ENCODE measurements around the gene TBATA.

Gene TBATA

DNA sequence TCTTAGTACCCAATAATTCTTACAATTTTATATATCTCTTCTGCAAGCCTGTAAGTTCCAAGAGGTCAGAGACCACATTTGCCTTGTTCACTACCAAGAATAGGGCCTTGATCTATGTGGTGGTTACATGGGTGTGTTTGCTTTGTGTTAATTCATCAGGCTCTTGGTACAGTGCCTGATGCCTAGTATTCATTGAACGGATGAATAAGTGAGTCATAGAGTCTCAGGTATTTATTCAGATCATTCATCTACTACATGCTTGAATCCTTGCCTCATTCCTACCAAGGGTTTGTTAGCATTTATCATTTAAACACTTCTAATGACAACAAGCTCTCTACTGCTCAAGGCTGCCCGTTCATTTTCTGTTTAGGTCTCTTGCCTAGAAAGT is 19.2 kb upstream of the TBATA start:
- H3K27me3 Mint-ChIP-seq, result peaks cover 56% of the 10 kb centered on the region
- DNase-seq (ENCODE audit: low spot score in 2 of 2), result no peak
- no peak for ATAC-seq (replicated peaks; ENCODE audit: extremely low read depth, poor library complexity, severe bottlenecking)
- no peaks in the 10 kb centered on the region for H3K9me3 Mint-ChIP-seq
- no peaks in the 10 kb centered on the region for H3K36me3 Mint-ChIP-seq (ENCODE audit: insufficient read depth)
- H3K27ac Mint-ChIP-seq (ENCODE audit: low read depth), result no peak overlapping the region
- H3K4me1 Mint-ChIP-seq, result peaks cover 5% of the 10 kb centered on the region
- no peak overlapping the region for H3K4me3 Mint-ChIP-seq

DNA sequence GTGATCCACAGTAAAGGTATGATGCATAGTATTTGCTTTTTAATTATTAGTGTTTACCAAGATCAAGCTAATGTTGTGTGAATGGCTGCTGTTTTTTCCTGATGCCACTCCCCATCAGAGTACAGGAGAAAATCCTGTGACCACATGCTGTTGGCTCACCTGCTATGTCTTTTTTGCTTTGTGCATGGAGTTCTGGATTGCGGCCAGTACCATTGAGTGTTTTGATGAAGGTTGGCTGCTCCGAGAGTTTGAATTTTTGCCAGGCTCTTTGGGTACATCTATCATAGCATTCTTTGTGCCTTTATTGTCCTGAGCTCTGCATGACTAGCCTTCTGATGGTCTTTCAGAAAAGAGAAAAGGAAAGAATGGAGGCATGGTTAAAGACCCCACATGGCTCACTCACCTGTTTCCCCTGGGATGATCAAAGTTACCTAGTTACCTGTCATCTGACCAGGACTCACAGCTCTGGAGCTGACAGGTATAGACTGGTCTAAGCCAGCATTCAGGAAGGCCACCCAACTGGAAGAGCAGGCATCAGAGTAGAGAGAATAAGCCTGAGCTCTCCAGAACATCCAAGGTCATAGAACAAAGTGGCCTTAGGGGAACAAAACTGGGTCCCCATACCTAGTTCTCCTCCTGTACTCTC is 18.7 kb upstream of the TBATA start:
- Mint-ChIP-seq H3K4me1 (peaks cover 5% of the 10 kb centered on the region), H3K4me3 (no peak overlapping the region), H3K9me3 (no peaks in the 10 kb centered on the region), H3K27ac (ENCODE audit: low read depth) (no peak overlapping the region), H3K36me3 (ENCODE audit: insufficient read depth) (no peaks in the 10 kb centered on the region), H3K27me3 (peaks cover 61% of the 10 kb centered on the region)
- DNase-seq (ENCODE audit: low spot score in 2 of 2) (no peak), ATAC-seq (replicated peaks; ENCODE audit: extremely low read depth, poor library complexity, severe bottlenecking) (no peak)

GRCh38 chr10:70801854-70802253 is 16.7 kb upstream of the TBATA start:
- DNase-seq (ENCODE audit: low spot score in 2 of 2) (no peak), ATAC-seq (replicated peaks; ENCODE audit: extremely low read depth, poor library complexity, severe bottlenecking) (no peak)
- H3K4me1 Mint-ChIP-seq, result peaks cover 5% of the 10 kb centered on the region
- no peaks in the 10 kb centered on the region for H3K36me3 Mint-ChIP-seq (ENCODE audit: insufficient read depth)
- peaks cover 74% of the 10 kb centered on the region for H3K27me3 Mint-ChIP-seq
- no peak overlapping the region for H3K4me3 Mint-ChIP-seq
- H3K27ac Mint-ChIP-seq (ENCODE audit: low read depth), result no peak overlapping the region
- H3K9me3 Mint-ChIP-seq, result no peaks in the 10 kb centered on the region

- Mint-ChIP-seq H3K27ac (ENCODE audit: low read depth) (no peak overlapping the region), H3K4me3 (no peak overlapping the region), H3K9me3 (no peaks in the 10 kb centered on the region), H3K36me3 (ENCODE audit: insufficient read depth) (no peaks in the 10 kb centered on the region), H3K27me3 (peaks cover 66% of the 10 kb centered on the region), H3K4me1 (no peaks in the 10 kb centered on the region)
- ATAC-seq (replicated peaks; ENCODE audit: extremely low read depth, poor library complexity, severe bottlenecking) (no peak), DNase-seq (ENCODE audit: low spot score in 2 of 2) (no peak)
Measured at GRCh38 chr10:70799124-70799523, 13.9 kb upstream of the TBATA start.

DNA sequence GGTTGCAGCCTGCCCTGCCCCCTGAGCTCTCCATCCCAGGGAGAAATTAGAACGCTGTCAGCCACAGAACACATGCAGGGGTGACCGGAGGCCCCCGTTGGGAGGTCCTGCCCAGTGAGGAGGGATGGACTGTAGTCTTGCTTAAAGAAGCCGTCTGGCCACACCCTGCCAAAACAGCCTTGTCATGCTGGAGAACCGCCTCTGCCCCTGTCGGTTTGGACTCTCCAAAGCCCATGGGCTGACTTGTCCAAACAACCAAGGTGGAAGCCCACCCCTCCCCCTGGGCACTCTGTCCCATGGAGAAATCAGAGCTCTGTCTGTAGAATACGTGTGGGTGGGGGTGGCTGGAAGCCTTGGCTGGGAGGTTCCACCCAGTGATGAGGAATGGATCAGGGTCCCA is 12.7 kb upstream of the TBATA start:
- Mint-ChIP-seq H3K36me3 (ENCODE audit: insufficient read depth) (no peaks in the 10 kb centered on the region), H3K4me1 (no peaks in the 10 kb centered on the region), H3K27me3 (peaks cover 53% of the 10 kb centered on the region), H3K27ac (ENCODE audit: low read depth) (no peak overlapping the region), H3K9me3 (no peaks in the 10 kb centered on the region), H3K4me3 (no peak overlapping the region)
- ATAC-seq (replicated peaks; ENCODE audit: extremely low read depth, poor library complexity, severe bottlenecking) (no peak), DNase-seq (ENCODE audit: low spot score in 2 of 2) (no peak)

GRCh38 chr10:70795613-70796012 is 10.4 kb upstream of the TBATA start:
- Mint-ChIP-seq H3K4me1 (peaks cover 16% of the 10 kb centered on the region), H3K4me3 (no peak overlapping the region), H3K9me3 (no peaks in the 10 kb centered on the region), H3K36me3 (ENCODE audit: insufficient read depth) (no peaks in the 10 kb centered on the region), H3K27ac (ENCODE audit: low read depth) (no peak overlapping the region), H3K27me3 (peaks cover 48% of the 10 kb centered on the region)
- no peak for DNase-seq (ENCODE audit: low spot score in 2 of 2)
- no peak for ATAC-seq (replicated peaks; ENCODE audit: extremely low read depth, poor library complexity, severe bottlenecking)

- peaks cover 20% of the 10 kb centered on the region for H3K4me1 Mint-ChIP-seq
- H3K36me3 Mint-ChIP-seq (ENCODE audit: insufficient read depth), result no peaks in the 10 kb centered on the region
- no peak for DNase-seq (ENCODE audit: low spot score in 2 of 2)
- H3K4me3 Mint-ChIP-seq, result no peak overlapping the region
- peak overlapping the region; percentile 45 for H3K27ac Mint-ChIP-seq (ENCODE audit: low read depth)
- no peak for ATAC-seq (replicated peaks; ENCODE audit: extremely low read depth, poor library complexity, severe bottlenecking)
- H3K27me3 Mint-ChIP-seq, result peaks cover 20% of the 10 kb centered on the region
- H3K9me3 Mint-ChIP-seq, result no peaks in the 10 kb centered on the region
Measured at GRCh38 chr10:70791386-70792039, 6.3 kb upstream of the TBATA start.

- H3K36me3 Mint-ChIP-seq (ENCODE audit: insufficient read depth), result no peaks in the 10 kb centered on the region
- no peaks in the 10 kb centered on the region for H3K9me3 Mint-ChIP-seq
- no peak overlapping the region for H3K27ac Mint-ChIP-seq (ENCODE audit: low read depth)
- H3K27me3 Mint-ChIP-seq, result peaks cover 8% of the 10 kb centered on the region
- H3K4me1 Mint-ChIP-seq, result peaks cover 16% of the 10 kb centered on the region
- ATAC-seq (replicated peaks; ENCODE audit: extremely low read depth, poor library complexity, severe bottlenecking) (no peak), DNase-seq (ENCODE audit: low spot score in 2 of 2) (no peak)
- no peak overlapping the region for H3K4me3 Mint-ChIP-seq
Measured at GRCh38 chr10:70786799-70787415, 1.7 kb upstream of the TBATA start.

DNA sequence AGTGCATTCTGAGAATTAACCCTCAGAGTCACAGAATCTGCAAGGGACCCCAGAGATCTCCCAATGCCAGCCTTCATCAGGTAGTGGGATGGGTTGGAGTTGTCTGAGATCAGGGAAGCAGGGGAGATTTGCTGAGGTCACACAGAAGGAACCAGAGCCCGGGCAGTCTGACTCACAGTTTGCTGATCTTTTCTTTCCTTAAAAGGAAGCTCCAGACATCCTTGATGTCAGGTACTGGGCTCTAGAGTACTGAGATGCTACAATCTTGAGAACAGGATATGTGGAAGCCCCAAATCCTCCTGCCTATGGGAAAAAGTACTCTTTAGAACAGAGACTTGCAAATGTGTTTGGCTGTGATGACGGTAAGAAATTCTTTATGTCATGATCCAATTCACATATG is 706 bp downstream of the TBATA start:
- no peak overlapping the region for H3K27ac Mint-ChIP-seq (ENCODE audit: low read depth)
- ATAC-seq (replicated peaks; ENCODE audit: extremely low read depth, poor library complexity, severe bottlenecking), result no peak
- no peaks in the 10 kb centered on the region for H3K36me3 Mint-ChIP-seq (ENCODE audit: insufficient read depth)
- no peaks in the 10 kb centered on the region for H3K9me3 Mint-ChIP-seq
- H3K4me3 Mint-ChIP-seq, result no peak overlapping the region
- no peaks in the 10 kb centered on the region for H3K27me3 Mint-ChIP-seq
- DNase-seq (ENCODE audit: low spot score in 2 of 2), result no peak
- no peaks in the 10 kb centered on the region for H3K4me1 Mint-ChIP-seq

GRCh38 chr10:70784016-70784415 is 1.2 kb downstream of the TBATA start:
- Mint-ChIP-seq H3K27ac (ENCODE audit: low read depth) (no peak overlapping the region), H3K4me3 (no peak overlapping the region), H3K4me1 (no peaks in the 10 kb centered on the region), H3K27me3 (no peaks in the 10 kb centered on the region), H3K36me3 (ENCODE audit: insufficient read depth) (no peaks in the 10 kb centered on the region), H3K9me3 (no peaks in the 10 kb centered on the region)
- DNase-seq (ENCODE audit: low spot score in 2 of 2) (no peak), ATAC-seq (replicated peaks; ENCODE audit: extremely low read depth, poor library complexity, severe bottlenecking) (no peak)

DNA sequence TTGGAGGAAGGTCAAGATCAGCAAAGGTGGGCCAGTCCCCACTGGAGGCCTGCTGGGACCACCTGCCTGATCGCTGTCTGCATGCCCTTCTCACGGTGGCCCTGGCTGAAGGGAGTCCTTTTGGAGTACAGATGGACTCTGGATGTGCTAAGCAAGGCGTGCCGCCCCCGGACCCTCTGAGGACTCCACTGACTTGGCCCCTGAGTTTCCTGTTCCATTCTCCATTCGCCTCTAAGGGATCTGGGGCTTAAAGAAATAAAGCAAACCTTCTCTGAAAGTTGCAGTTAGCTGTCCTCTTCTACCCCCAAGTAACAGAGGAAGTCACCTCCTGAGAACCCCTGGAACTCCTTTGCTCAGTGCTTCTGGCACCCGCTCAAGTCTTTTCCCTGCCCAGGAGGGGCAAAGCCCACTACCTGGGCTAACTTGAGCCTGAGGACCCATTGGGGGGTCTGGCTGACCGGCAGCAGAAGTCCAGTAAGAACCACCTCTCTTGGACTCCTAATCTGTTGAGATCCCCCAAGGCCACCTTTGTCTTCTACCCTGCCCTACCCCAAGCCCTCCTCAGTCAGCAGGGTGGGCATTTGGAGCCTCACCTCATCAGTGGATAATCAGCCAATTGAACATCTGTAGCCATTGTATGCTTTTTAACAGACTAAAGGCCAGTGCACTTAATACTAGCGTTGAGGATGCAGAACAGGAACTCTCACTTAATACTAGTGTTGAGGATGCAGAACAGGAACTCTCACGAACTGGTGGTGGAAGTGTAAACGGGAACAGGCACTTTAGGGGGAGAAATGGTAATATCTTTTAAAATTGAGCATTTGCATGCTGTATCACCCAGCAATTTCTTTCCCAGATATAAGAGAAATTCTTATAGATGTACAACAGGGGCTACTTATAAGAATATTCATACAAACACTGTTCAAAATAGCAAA is 2.2 kb downstream of the TBATA start:
- no peaks in the 10 kb centered on the region for H3K4me1 Mint-ChIP-seq
- no peaks in the 10 kb centered on the region for H3K27me3 Mint-ChIP-seq
- no peaks in the 10 kb centered on the region for H3K9me3 Mint-ChIP-seq
- no peak for ATAC-seq (replicated peaks; ENCODE audit: extremely low read depth, poor library complexity, severe bottlenecking)
- no peak overlapping the region for H3K4me3 Mint-ChIP-seq
- no peak overlapping the region for H3K27ac Mint-ChIP-seq (ENCODE audit: low read depth)
- H3K36me3 Mint-ChIP-seq (ENCODE audit: insufficient read depth), result no peaks in the 10 kb centered on the region
- no peak for DNase-seq (ENCODE audit: low spot score in 2 of 2)

- no peaks in the 10 kb centered on the region for H3K9me3 Mint-ChIP-seq
- H3K4me3 Mint-ChIP-seq, result no peak overlapping the region
- no peak for ATAC-seq (replicated peaks; ENCODE audit: extremely low read depth, poor library complexity, severe bottlenecking)
- H3K27me3 Mint-ChIP-seq, result no peaks in the 10 kb centered on the region
- H3K27ac Mint-ChIP-seq (ENCODE audit: low read depth), result no peak overlapping the region
- H3K36me3 Mint-ChIP-seq (ENCODE audit: insufficient read depth), result no peaks in the 10 kb centered on the region
- H3K4me1 Mint-ChIP-seq, result no peaks in the 10 kb centered on the region
- DNase-seq (ENCODE audit: low spot score in 2 of 2), result no peak
Measured at GRCh38 chr10:70782086-70782745, 3.0 kb downstream of the TBATA start.

Data from central memory CD8-positive, alpha-beta T cell (primary cell).